H1 (cell line): Measurements from ENCODE around the gene TMX3. TPM values are rescaled to one million over a fixed set of nuclear protein-coding genes. Genes with fewer than 3 reads are reported as not detected.

Experiments
- CTCF ChIA-PET: fragments of 300-600 bp; sonication (Branson Sonifier 250); formaldehyde crosslinking; loops from one replicate; lab custom pipeline; 2021; ENCODE audit not compliant: partially characterized antibody; lab: Charles Lee
- POLR2A ChIA-PET: fragments of 300-600 bp; sonication (Branson Sonifier 250); formaldehyde crosslinking; loops from one replicate; lab custom pipeline; 2021; ENCODE audit warnings: inconsistent platforms; ENCODE audit not compliant: partially characterized antibody; lab: Charles Lee
- DNase-seq, 2 experiments: peaks; one replicate each; pipeline versions ENCODE4 v3.0.0 to v3.0.0-alpha.2; 2010 to 2022; ENCODE audit warnings: low spot score in 2 of 2, low read depth in 1 of 2, mixed read lengths in 1 of 2
- FAIRE-seq: peaks from 2 replicates; lab custom pipeline; 2011; peaks lifted over from hg19 to GRCh38; lab: Jason Lieb, UNC
- H2AFZ ChIP-seq: 2 replicates; pipeline ENCODE4 v1.8.1; 2012; ENCODE audit warnings: low read length, inconsistent platforms
- H2AK5ac ChIP-seq: 2 replicates; pipeline ENCODE4 v1.6.1; 2013; ENCODE audit warnings: low read depth, low read length
- H2BK120ac ChIP-seq: replicated peaks from 2 replicates; pipeline ENCODE3; 2013; ENCODE audit warnings: low read depth, low read length, inconsistent platforms
- H2BK12ac ChIP-seq: 2 replicates; pipeline ENCODE4 v1.6.1; 2013; ENCODE audit warnings: low read depth, low read length
- H2BK15ac ChIP-seq: 2 replicates; pipeline ENCODE4 v1.6.1; 2013; ENCODE audit warnings: low read length
- H2BK20ac ChIP-seq: 2 replicates; pipeline ENCODE4 v1.6.1; 2013; ENCODE audit warnings: low read length
- H2BK5ac ChIP-seq: 2 replicates; pipeline ENCODE4 v1.6.1; 2013; ENCODE audit warnings: low read depth, low read length
- H3K14ac ChIP-seq: 2 replicates; pipeline ENCODE4 v1.6.1; 2013; ENCODE audit warnings: inconsistent platforms; ENCODE audit not compliant: insufficient read length
- H3K18ac ChIP-seq: 2 replicates; pipeline ENCODE4 v1.6.1; 2013; ENCODE audit warnings: low read length; ENCODE audit errors: extremely low read depth
- H3K23ac ChIP-seq: 2 replicates; pipeline ENCODE4 v1.6.1; 2013; ENCODE audit warnings: inconsistent platforms; ENCODE audit not compliant: insufficient read length
- H3K23me2 ChIP-seq: 2 replicates; pipeline ENCODE4 v1.6.1; 2013; ENCODE audit warnings: low read depth, low read length
- H3K27ac ChIP-seq: 2 replicates; pipeline ENCODE4 v1.6.1; 2011; ENCODE audit warnings: low read depth, low read length, inconsistent platforms
- H3K27me3 ChIP-seq, 4 experiments: replicated peaks in 1 of 4; 1 replicate in 1 of 4; 2 replicates in 3 of 4; pipeline versions ENCODE4 v1.6.1 to v1.8.1; 2011 to 2013; ENCODE audit warnings: low read length in 3 of 4, mild to moderate bottlenecking in 3 of 4, inconsistent platforms in 2 of 4, mixed read lengths in 2 of 4, moderate library complexity in 1 of 4; ENCODE audit not compliant: control insufficient read depth in 3 of 4, insufficient read depth in 3 of 4; ENCODE audit errors: extremely low read depth in 1 of 4
- H3K36me3 ChIP-seq, 4 experiments: 2 replicates each; pipeline versions ENCODE4 v1.6.1 to v1.8.1; 2011 to 2013; ENCODE audit warnings: mild to moderate bottlenecking in 4 of 4, low read length in 3 of 4, moderate library complexity in 2 of 4, control low read depth in 1 of 4, inconsistent platforms in 1 of 4; ENCODE audit not compliant: insufficient read depth in 4 of 4, control insufficient read depth in 2 of 4
- H3K4ac ChIP-seq: replicated peaks from 2 replicates; pipeline ENCODE3; 2013; ENCODE audit warnings: low read length, low read depth, mixed read lengths, inconsistent platforms; ENCODE audit not compliant: insufficient read length
- H3K4me1 ChIP-seq, 4 experiments: replicated peaks in 1 of 4; 1 replicate in 1 of 4; 2 replicates in 3 of 4; pipeline versions ENCODE4 v1.6.1 to v1.8.1; 2011 to 2013; ENCODE audit warnings: low read length in 3 of 4, inconsistent platforms in 2 of 4, mixed read lengths in 1 of 4; ENCODE audit not compliant: insufficient read depth in 4 of 4, control insufficient read depth in 3 of 4
- H3K4me2 ChIP-seq, 2 experiments: 2 replicates each; pipeline versions ENCODE4 v1.6.1 to v1.8.1; 2011 to 2013; ENCODE audit warnings: low read depth in 2 of 2, low read length in 2 of 2, control low read depth in 1 of 2, inconsistent platforms in 1 of 2, mild to moderate bottlenecking in 1 of 2; ENCODE audit not compliant: insufficient read depth in 1 of 2
- H3K4me3 ChIP-seq, 4 experiments: fragments of 200-600, 300-600 bp in 1 of 4; sonication (generic), shearing (Covaris generic), sonication (Bioruptor Twin) in 1 of 4; 2 replicates each; pipeline versions ENCODE4 v1.5.1 to v1.8.1; 2011 to 2016; ENCODE audit warnings: low read length in 4 of 4, low read depth in 3 of 4, control low read depth in 2 of 4, inconsistent platforms in 2 of 4, mild to moderate bottlenecking in 2 of 4, mixed read lengths in 1 of 4, moderate library complexity in 1 of 4; ENCODE audit not compliant: insufficient read depth in 2 of 4; ENCODE audit errors: extremely low read depth in 1 of 4
- H3K56ac ChIP-seq: replicated peaks from 2 replicates; pipeline ENCODE3; 2013; ENCODE audit warnings: low read depth, mild to moderate bottlenecking, mixed read lengths, low read length, inconsistent platforms; ENCODE audit not compliant: insufficient read length
- H3K79me1 ChIP-seq: 2 replicates; pipeline ENCODE4 v1.6.1; 2013; ENCODE audit warnings: low read depth, low read length, control low read depth
- H3K79me2 ChIP-seq, 2 experiments: 2 replicates each; pipeline versions ENCODE4 v1.6.1 to v1.8.1; 2012 to 2013; ENCODE audit warnings: low read length in 2 of 2, mild to moderate bottlenecking in 2 of 2, inconsistent platforms in 1 of 2; ENCODE audit not compliant: insufficient read depth in 2 of 2, control insufficient read depth in 1 of 2
- H3K9ac ChIP-seq, 4 experiments: replicated peaks in 1 of 4; 1 replicate in 1 of 4; 2 replicates in 3 of 4; pipeline versions ENCODE4 v1.6.1 to v1.8.1; 2011 to 2013; ENCODE audit warnings: low read depth in 3 of 4, low read length in 3 of 4, control low read depth in 2 of 4, mild to moderate bottlenecking in 2 of 4, moderate library complexity in 2 of 4, inconsistent platforms in 1 of 4; ENCODE audit errors: extremely low read depth in 1 of 4
- H3K9me3 ChIP-seq, 2 experiments: 2 replicates each; pipeline versions ENCODE4 v1.6.1 to v1.8.1; 2012 to 2013; ENCODE audit warnings: mild to moderate bottlenecking in 2 of 2, moderate library complexity in 2 of 2, control low read depth in 1 of 2, inconsistent platforms in 1 of 2, low read depth in 1 of 2, low read length in 1 of 2, mixed read lengths in 1 of 2; ENCODE audit not compliant: insufficient read depth in 2 of 2
- H4K20me1 ChIP-seq, 2 experiments: replicated peaks in 1 of 2; 2 replicates each; pipeline versions ENCODE3 to v1.8.1; 2011 to 2013; ENCODE audit warnings: inconsistent platforms in 2 of 2, low read length in 2 of 2, mild to moderate bottlenecking in 1 of 2; ENCODE audit not compliant: insufficient read depth in 2 of 2, control insufficient read depth in 1 of 2
- H4K5ac ChIP-seq: 2 replicates; pipeline ENCODE4 v1.6.1; 2013; ENCODE audit warnings: low read length, low read depth, mixed read lengths, inconsistent platforms; ENCODE audit not compliant: insufficient read length
- H4K8ac ChIP-seq: 2 replicates; pipeline ENCODE4 v1.8.0; 2013; ENCODE audit warnings: mild to moderate bottlenecking, moderate library complexity, low read length, inconsistent platforms; ENCODE audit not compliant: insufficient read depth; ENCODE audit errors: extremely low read depth
- H4K91ac ChIP-seq: replicated peaks from 2 replicates; pipeline ENCODE3; 2013; ENCODE audit warnings: low read length, mixed read lengths, inconsistent platforms; ENCODE audit not compliant: insufficient read length
- CBX5 ChIP-seq: fragments of 300-800, 300-1000 bp; sonication (generic); IDR thresholded peaks from 2 replicates; pipeline ENCODE4 v1.7.1; 2016; ENCODE audit warnings: antibody characterized with exemption, low read length, low read depth
- CBX8 ChIP-seq: fragments of 300-800, 300-1000 bp; sonication (generic); IDR thresholded peaks from 2 replicates; pipeline ENCODE4 v1.7.1; 2016; ENCODE audit warnings: low read depth, low read length, borderline replicate concordance
- EGR1 ChIP-seq: IDR thresholded peaks from 2 replicates; pipeline ENCODE4 v1.6.1; 2011; ENCODE audit warnings: low read depth, low read length, borderline replicate concordance
- GTF2F1 ChIP-seq: IDR thresholded peaks from 2 replicates; pipeline ENCODE4 v1.6.1; 2012; ENCODE audit warnings: low read depth, low read length, improper control_type of control experiment, borderline replicate concordance
- HDAC6 ChIP-seq: IDR thresholded peaks from one replicate; pipeline ENCODE4 v1.7.1; 2012; ENCODE audit warnings: low read depth, mild to moderate bottlenecking, inconsistent platforms, low read length, moderate library complexity
- KDM4A ChIP-seq: IDR thresholded peaks from one replicate; pipeline ENCODE4 v1.7.1; 2012; ENCODE audit warnings: low read depth, mild to moderate bottlenecking, moderate library complexity, low read length, inconsistent platforms; ENCODE audit not compliant: severe bottlenecking
- POLR2A ChIP-seq, 2 experiments: IDR thresholded peaks; 1 replicate in 1 of 2; 2 replicates in 1 of 2; pipeline ENCODE4 v1.6.1; 2011; ENCODE audit warnings: low read depth in 2 of 2, low read length in 2 of 2, mild to moderate bottlenecking in 2 of 2; ENCODE audit errors: control extremely low read depth in 1 of 2
- RNF2 ChIP-seq: fragments of 200-900, 300-1000 bp; sonication (generic); IDR thresholded peaks from 2 replicates; pipeline ENCODE4 v1.7.1; 2016; ENCODE audit warnings: borderline replicate concordance, low read depth, mild to moderate bottlenecking, antibody characterized with exemption, low read length; ENCODE audit not compliant: poor library complexity, severe bottlenecking; ENCODE audit errors: missing control alignments
- SIN3A ChIP-seq, 2 experiments: IDR thresholded peaks in 1 of 2; conservative IDR thresholded peaks in 1 of 2; 2 replicates each; pipeline ENCODE4 v1.6.1; 2011 to 2012; ENCODE audit warnings: low read length in 2 of 2, improper control_type of control experiment in 1 of 2, low read depth in 1 of 2, mild to moderate bottlenecking in 1 of 2
- SP4 ChIP-seq: IDR thresholded peaks from 2 replicates; pipeline ENCODE4 v1.6.1; 2012; ENCODE audit warnings: low read length, inconsistent platforms
- TEAD4 ChIP-seq: IDR thresholded peaks from 2 replicates; pipeline ENCODE4 v1.6.1; 2012; ENCODE audit warnings: low read depth, low read length, inconsistent platforms, mixed read lengths
- ZNF274 ChIP-seq: IDR thresholded peaks from 2 replicates; pipeline ENCODE4 v1.7.0; 2012; ENCODE audit warnings: low read length, borderline replicate concordance; ENCODE audit errors: extremely low read depth
- WGBS, 2 experiments: shearing (Covaris generic) in 1 of 2; methylation state at CpG; one replicate each; pipeline versions ENCODE4 v1.1.6 to v1.1.7; 2013 to 2015; ENCODE audit warnings: low lambda C conversion rate in 2 of 2, mixed read lengths in 2 of 2, inconsistent platforms in 1 of 2, low coverage in 1 of 2, missing lambda C conversion rate in 1 of 2; ENCODE audit not compliant: insufficient replicate concordance in 2 of 2, insufficient coverage in 1 of 2, insufficient read length in 1 of 2; ENCODE audit errors: extremely low coverage in 1 of 2, missing lambda C conversion rate in 1 of 2; 5-methylcytosine and 5-hydroxymethylcytosine counted together
- polyA plus RNA-seq, 7 experiments: library from polyadenylated mRNA; depleted of rRNA in 3 of 7; stranded (reverse) in 5 of 7; unstranded in 2 of 7; fragments of >200 nt in 5 of 7; fragments of 200-250 nt in 2 of 7; gene quantifications; 1 replicate in 5 of 7; 2 replicates in 1 of 7; 4 replicates in 1 of 7; pipeline versions ENCODE4 v1.2.1 to v1.2.3, GENCODE V29; 2011 to 2013; ENCODE audit warnings: missing spikeins in 2 of 7, mixed read lengths in 2 of 7
- total RNA-seq: library from RNA; stranded (reverse); fragmentation: NEBNext Ultra II Directional; extraction: Animal tissue kit (Norgen Biotek cat#: 25700); gene quantifications from 2 replicates; pipeline ENCODE4 v1.2.1, GENCODE V29; 2021

Gene TMX3
- total and polyA plus RNA-seq, 2 of the 8 experiments (the other 6 are each of a cell fraction or from before 2014, with no cell fraction given): 12.6 to 29.0 TPM

DNA sequence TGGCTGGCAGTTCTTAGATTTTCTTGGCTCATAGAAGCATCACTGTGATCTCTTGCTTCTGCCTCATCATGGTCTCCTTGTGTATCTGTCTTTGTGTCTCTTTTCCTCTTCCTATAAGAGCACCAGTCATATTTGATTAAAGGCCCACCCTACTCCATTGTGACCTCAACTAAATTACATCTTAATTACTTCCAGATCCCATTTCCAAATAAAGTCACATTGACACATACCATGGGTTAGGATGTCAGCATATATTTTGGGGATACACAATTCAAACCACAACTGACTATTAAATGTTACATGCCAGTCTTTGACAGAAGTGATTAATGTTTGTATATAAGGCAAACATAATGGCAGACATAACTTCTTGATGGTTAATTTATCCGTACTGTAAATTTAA is 27.3 kb upstream of the TMX3 start:
- Histone ChIP-seq H3K27me3 (peaks cover 0 to 1% (median 0%) of the 10 kb centered on the region in 4 experiments; a peak in 1 of 7 replicates), H3K36me3 (no peaks in the 10 kb centered on the region), H2BK15ac (no peak overlapping the region), H3K9ac (no peak overlapping the region), H2AK5ac (no peak overlapping the region), H4K8ac (no peak overlapping the region), H3K79me1 (no peaks in the 10 kb centered on the region), H3K4me3 (no peak overlapping the region), H3K23me2 (no peaks in the 10 kb centered on the region), H3K4me1 (no peaks in the 10 kb centered on the region), H4K5ac (no peak overlapping the region), H4K91ac (no peak overlapping the region), H3K4me2 (no peak overlapping the region), H3K14ac (no peak overlapping the region), H4K20me1 (no peaks in the 10 kb centered on the region), H3K27ac (no peak overlapping the region), H3K23ac (no peak overlapping the region), H2BK20ac (no peak overlapping the region), H2BK5ac (no peak overlapping the region), H2AFZ (no peak overlapping the region), H3K18ac (no peak overlapping the region), H2BK12ac (no peak overlapping the region), H3K56ac (no peak overlapping the region), H2BK120ac (no peak overlapping the region), H3K4ac (no peak overlapping the region), H3K79me2 (no peaks in the 10 kb centered on the region), H3K9me3 (no peaks in the 10 kb centered on the region)
- DNase-seq: no peak
- FAIRE-seq: no peak
- CTCF ChIA-PET: no interaction called here
- 100% methylated on average over 1 of the region's 1 CpG; no CpG with 5 or more reads in 1 of the 2 experiments for WGBS, 2 experiments
- POLR2A ChIA-PET: no interaction called here
- TF ChIP-seq TEAD4 (no peak), RNF2 (no peak), KDM4A (no peak), ZNF274 (no peak), HDAC6 (no peak), GTF2F1 (no peak), SP4 (no peak), POLR2A (IDR thresholded peaks at IDR 0.05; ENCODE audit: control extremely low read depth in 1 of 2, low read depth in 2 of 2, low read length in 2 of 2) (no peak), SIN3A (conservative IDR thresholded peaks at IDR 0.05 in 1 of 2, IDR thresholded peaks at IDR 0.05 in 1 of 2; ENCODE audit: low read depth in 1 of 2, low read length in 2 of 2) (no peak), EGR1 (no peak), CBX5 (no peak), CBX8 (no peak)
